ENCODE measurements around the gene RFX4.

The RFX4 gene

DNA sequence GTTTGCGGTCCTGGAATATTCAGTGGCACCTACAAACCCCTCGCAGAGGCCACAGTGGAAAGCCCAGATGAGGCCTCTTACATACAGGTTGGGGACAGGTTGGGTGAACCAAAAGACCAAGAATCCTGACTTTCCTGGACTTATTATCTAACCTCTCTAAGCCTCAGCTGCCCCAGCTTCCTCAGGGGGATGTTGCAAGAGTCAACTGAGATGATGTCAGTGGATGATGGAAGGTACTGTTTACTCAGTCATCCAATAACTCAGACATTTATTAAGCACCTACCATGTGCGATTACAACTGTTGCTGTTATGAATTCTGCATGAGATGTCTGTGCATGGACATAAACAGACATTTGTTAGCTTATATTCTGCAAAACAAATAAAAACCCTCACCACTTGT, 72.8 kb downstream of the RFX4 start:
- Mint-ChIP-seq H3K27ac (no peak overlapping the region), H3K27me3 (peaks cover 4% of the 10 kb centered on the region), H3K9me3 (no peaks in the 10 kb centered on the region), H3K36me3 (no peaks in the 10 kb centered on the region), H3K4me1 (no peaks in the 10 kb centered on the region), H3K4me3 (no peak overlapping the region)

DNA sequence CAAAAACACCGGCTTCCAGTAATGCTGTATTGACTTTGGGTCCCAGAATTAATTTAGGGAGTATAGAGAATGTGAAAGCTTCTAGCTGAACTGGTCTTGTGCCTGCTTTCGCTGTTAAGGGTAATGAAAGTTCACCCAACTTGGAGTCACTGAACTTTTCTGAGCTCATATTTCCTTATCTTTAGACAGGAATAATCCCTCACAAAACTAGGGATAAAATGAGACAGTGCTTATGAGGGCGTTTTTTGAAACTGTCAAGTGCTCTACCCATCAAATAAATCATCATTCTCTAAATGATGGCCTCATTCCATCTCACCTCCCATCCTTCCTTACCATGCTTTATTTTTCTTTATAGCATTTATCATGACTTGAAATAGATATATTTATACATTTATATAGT, 74.7 kb downstream of the RFX4 start:
- Mint-ChIP-seq H3K4me1 (no peaks in the 10 kb centered on the region), H3K27me3 (peaks cover 6% of the 10 kb centered on the region), H3K27ac (no peak overlapping the region), H3K36me3 (no peaks in the 10 kb centered on the region), H3K9me3 (peaks cover 6% of the 10 kb centered on the region), H3K4me3 (no peak overlapping the region)

- Mint-ChIP-seq H3K27me3 (peaks cover 8% of the 10 kb centered on the region), H3K36me3 (peaks cover 5% of the 10 kb centered on the region), H3K4me3 (no peak overlapping the region), H3K27ac (no peak overlapping the region), H3K4me1 (no peaks in the 10 kb centered on the region), H3K9me3 (peaks cover 18% of the 10 kb centered on the region)
Measured at GRCh38 chr12:106663385-106663784, 80.6 kb downstream of the RFX4 start.

GRCh38 chr12:106669216-106669615, 86.4 kb downstream of the RFX4 start:
- peaks cover 4% of the 10 kb centered on the region for H3K36me3 Mint-ChIP-seq
- H3K27ac Mint-ChIP-seq = no peak overlapping the region
- no peaks in the 10 kb centered on the region for H3K4me1 Mint-ChIP-seq
- H3K27me3 Mint-ChIP-seq = peaks cover 20% of the 10 kb centered on the region
- no peak overlapping the region for H3K4me3 Mint-ChIP-seq
- H3K9me3 Mint-ChIP-seq = peaks cover 6% of the 10 kb centered on the region

- no peaks in the 10 kb centered on the region for H3K4me1 Mint-ChIP-seq
- no peak overlapping the region for H3K4me3 Mint-ChIP-seq
- H3K36me3 Mint-ChIP-seq = no peaks in the 10 kb centered on the region
- H3K9me3 Mint-ChIP-seq = no peaks in the 10 kb centered on the region
- no peak overlapping the region for H3K27ac Mint-ChIP-seq
- H3K27me3 Mint-ChIP-seq = peaks cover 22% of the 10 kb centered on the region
Measured at GRCh38 chr12:106670131-106670530, 87.3 kb downstream of the RFX4 start.

- Mint-ChIP-seq H3K27ac (no peak overlapping the region), H3K4me3 (no peak overlapping the region), H3K36me3 (no peaks in the 10 kb centered on the region), H3K9me3 (no peaks in the 10 kb centered on the region), H3K27me3 (peaks cover 22% of the 10 kb centered on the region), H3K4me1 (no peaks in the 10 kb centered on the region)
Measured at GRCh38 chr12:106671840-106672239, 89.0 kb downstream of the RFX4 start.

DNA sequence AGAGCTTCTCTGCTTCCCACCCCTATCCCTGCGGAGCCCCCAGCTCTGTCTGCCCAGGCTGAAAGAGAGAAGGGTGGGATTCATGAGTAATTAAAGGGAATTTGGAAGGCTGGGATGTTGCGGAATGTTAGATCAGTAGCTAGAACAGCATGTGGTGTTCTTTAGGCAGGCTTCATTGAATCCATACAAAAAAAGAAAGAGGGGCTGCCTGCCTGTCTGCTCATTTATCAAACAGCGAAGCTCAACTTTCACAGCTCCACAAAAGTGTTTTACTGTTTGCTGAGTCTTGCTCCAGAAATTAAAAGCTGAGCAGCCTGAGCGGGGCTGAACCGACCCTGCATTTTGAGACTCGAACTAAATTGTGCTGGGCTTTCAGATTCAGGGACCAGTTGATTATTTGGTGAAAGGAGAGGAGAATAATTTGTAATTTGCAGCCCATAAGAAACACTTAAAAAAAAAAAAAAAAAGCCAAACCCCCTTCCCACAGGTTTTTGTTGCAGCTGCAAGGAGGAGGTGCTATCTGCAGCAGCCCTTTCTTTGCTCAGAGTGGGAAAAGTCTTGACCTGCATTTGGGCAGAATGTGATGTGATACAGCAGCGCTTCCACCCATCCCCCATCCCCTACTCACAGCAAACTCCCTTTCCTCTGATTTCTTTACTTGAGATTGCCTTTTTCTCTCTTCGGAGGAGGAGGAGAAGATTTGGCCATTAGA, 89.7 kb downstream of the RFX4 start:
- no peak overlapping the region for H3K27ac Mint-ChIP-seq
- no peaks in the 10 kb centered on the region for H3K36me3 Mint-ChIP-seq
- H3K9me3 Mint-ChIP-seq = no peaks in the 10 kb centered on the region
- no peak overlapping the region for H3K4me3 Mint-ChIP-seq
- peaks cover 22% of the 10 kb centered on the region for H3K27me3 Mint-ChIP-seq
- no peaks in the 10 kb centered on the region for H3K4me1 Mint-ChIP-seq

DNA sequence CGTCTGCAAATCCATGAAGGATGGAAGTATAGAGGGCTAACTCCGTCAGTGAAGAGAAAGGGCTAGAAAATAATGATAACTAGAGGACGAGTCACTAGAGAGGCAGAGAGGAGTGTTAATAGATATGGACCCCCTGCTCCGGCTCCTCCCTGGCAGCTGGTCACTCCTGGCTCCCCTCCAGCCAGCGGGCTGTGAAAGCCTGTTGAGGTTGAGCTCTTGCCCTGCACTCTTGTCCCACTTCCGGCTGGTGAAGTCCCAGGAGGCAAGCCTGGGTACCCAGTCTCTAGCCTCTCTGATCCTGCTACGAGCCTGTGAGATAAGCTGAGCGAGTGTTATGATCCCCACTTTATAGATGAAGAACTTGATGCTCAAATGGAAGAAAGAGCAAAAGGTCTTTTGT, 90.3 kb downstream of the RFX4 start:
- peaks cover 19% of the 10 kb centered on the region for H3K27me3 Mint-ChIP-seq
- no peak overlapping the region for H3K4me3 Mint-ChIP-seq
- H3K4me1 Mint-ChIP-seq = no peaks in the 10 kb centered on the region
- H3K36me3 Mint-ChIP-seq = no peaks in the 10 kb centered on the region
- no peaks in the 10 kb centered on the region for H3K9me3 Mint-ChIP-seq
- no peak overlapping the region for H3K27ac Mint-ChIP-seq

DNA sequence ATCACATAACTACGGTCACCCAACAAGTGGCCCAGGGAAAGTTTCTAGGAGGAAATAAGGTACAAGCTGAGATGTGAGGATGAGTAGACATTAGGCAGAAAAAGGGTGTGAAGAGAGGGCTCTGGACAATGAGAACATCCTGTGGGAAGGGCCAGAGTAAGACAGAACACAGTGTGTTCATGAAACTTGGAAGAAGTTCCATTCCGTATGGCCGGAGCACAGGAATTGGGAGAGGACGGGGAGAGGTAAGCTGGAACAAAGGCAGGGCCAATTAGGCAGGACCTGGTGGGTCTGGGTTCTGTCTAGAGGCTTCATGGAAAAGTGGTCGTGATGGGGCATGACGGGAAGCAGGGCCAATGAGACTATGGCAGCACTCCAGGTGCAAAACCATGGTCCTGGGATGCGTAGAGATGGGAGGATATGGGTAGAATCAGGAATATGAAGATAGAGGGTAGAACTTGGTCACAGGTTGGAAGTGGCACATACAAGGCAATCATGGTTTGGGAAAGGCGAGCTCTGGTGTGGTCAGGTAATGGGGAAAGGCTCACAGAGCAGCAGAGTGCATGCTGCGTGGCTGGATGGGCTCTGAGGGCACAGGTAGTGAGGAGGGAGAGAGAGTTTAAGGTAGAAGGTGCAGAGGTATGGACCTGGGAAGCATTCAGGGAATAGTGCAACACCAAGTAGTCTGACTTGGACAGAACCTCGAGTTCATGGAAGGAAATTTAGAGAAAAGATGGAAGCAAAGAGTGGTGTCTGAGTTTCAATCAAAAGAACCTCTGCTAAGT, 93.0 kb downstream of the RFX4 start:
- no peaks in the 10 kb centered on the region for H3K9me3 Mint-ChIP-seq
- H3K36me3 Mint-ChIP-seq = no peaks in the 10 kb centered on the region
- no peak overlapping the region for H3K27ac Mint-ChIP-seq
- no peaks in the 10 kb centered on the region for H3K4me1 Mint-ChIP-seq
- H3K27me3 Mint-ChIP-seq = peaks cover 13% of the 10 kb centered on the region
- H3K4me3 Mint-ChIP-seq = no peak overlapping the region

GRCh38 chr12:106679574-106679973, 96.8 kb downstream of the RFX4 start:
- no peak overlapping the region for H3K4me3 Mint-ChIP-seq
- no peaks in the 10 kb centered on the region for H3K36me3 Mint-ChIP-seq
- H3K27me3 Mint-ChIP-seq = peaks cover 3% of the 10 kb centered on the region
- no peak overlapping the region for H3K27ac Mint-ChIP-seq
- no peaks in the 10 kb centered on the region for H3K9me3 Mint-ChIP-seq
- no peaks in the 10 kb centered on the region for H3K4me1 Mint-ChIP-seq

GRCh38 chr12:106680280-106680679, 97.5 kb downstream of the RFX4 start:
- Mint-ChIP-seq H3K36me3 (no peaks in the 10 kb centered on the region), H3K4me1 (no peaks in the 10 kb centered on the region), H3K27ac (no peak overlapping the region), H3K27me3 (no peaks in the 10 kb centered on the region), H3K9me3 (no peaks in the 10 kb centered on the region), H3K4me3 (no peak overlapping the region)

GRCh38 chr12:106681210-106681609, 98.4 kb downstream of the RFX4 start:
- H3K9me3 Mint-ChIP-seq = no peaks in the 10 kb centered on the region
- H3K27ac Mint-ChIP-seq = no peak overlapping the region
- H3K27me3 Mint-ChIP-seq = no peaks in the 10 kb centered on the region
- H3K4me1 Mint-ChIP-seq = no peaks in the 10 kb centered on the region
- H3K4me3 Mint-ChIP-seq = no peak overlapping the region
- no peaks in the 10 kb centered on the region for H3K36me3 Mint-ChIP-seq

DNA sequence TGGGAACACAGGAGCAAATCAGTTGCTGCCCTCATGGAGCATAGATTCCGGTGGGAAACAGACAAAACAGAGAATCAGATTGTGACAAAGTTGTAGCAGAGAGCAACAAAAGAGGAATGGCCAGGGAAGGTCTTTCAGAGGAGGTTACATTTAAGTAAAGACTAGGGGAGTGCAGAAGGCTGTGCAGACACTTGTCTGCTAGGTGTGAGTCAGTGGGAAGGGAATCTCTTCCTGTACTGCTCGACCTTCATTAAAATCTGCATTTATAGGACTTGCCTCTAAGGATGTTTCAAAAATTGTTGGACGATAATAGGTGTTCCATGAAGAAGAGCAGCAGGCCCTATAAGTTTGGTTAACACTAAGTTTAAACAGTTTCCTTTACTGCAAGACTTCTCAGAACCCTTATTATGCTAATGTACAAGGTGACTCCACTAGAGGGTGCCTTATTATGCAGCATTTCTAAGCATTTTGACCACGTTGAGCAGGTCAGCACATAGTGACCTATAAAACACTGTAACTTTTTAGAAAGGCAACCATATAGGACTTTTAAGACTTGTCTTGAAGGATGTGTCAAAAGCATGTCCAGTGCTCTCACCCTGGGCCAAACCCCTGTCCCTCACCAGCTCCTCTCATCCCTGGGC, 99.9 kb downstream of the RFX4 start:
- Mint-ChIP-seq H3K27ac (no peak overlapping the region), H3K4me1 (no peaks in the 10 kb centered on the region), H3K9me3 (no peaks in the 10 kb centered on the region), H3K27me3 (no peaks in the 10 kb centered on the region), H3K36me3 (no peaks in the 10 kb centered on the region), H3K4me3 (no peak overlapping the region)

- no peaks in the 10 kb centered on the region for H3K36me3 Mint-ChIP-seq
- no peaks in the 10 kb centered on the region for H3K27me3 Mint-ChIP-seq
- H3K4me1 Mint-ChIP-seq = no peaks in the 10 kb centered on the region
- H3K4me3 Mint-ChIP-seq = no peak overlapping the region
- H3K27ac Mint-ChIP-seq = no peak overlapping the region
- no peaks in the 10 kb centered on the region for H3K9me3 Mint-ChIP-seq
Measured at GRCh38 chr12:106684497-106684896, 101.7 kb downstream of the RFX4 start.

GRCh38 chr12:106685381-106685780, 102.6 kb downstream of the RFX4 start:
- Mint-ChIP-seq H3K9me3 (no peaks in the 10 kb centered on the region), H3K4me1 (no peaks in the 10 kb centered on the region), H3K4me3 (no peak overlapping the region), H3K27ac (peak overlapping the region; percentile 35), H3K36me3 (no peaks in the 10 kb centered on the region), H3K27me3 (no peaks in the 10 kb centered on the region)

DNA sequence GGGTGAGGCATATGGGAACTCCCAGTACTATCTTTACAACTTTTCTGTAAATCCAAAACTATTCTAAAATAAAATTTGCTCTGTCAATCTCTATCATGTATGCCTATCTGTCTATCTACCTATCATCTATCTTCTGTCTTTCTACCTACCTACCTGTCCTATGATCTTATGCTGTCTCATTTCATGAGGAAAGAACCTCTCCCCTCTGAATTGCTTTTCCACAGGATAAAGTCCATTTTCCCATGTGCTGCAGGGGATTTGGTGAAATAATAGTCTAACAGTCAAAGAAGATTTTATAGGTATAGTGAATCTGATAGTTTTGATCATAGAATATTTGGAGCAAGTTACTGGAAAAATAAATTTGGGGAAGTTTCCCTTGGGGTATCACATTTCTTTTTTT, 104.9 kb downstream of the RFX4 start:
- Mint-ChIP-seq H3K27ac (no peak overlapping the region), H3K27me3 (no peaks in the 10 kb centered on the region), H3K4me1 (no peaks in the 10 kb centered on the region), H3K4me3 (no peak overlapping the region), H3K9me3 (no peaks in the 10 kb centered on the region), H3K36me3 (no peaks in the 10 kb centered on the region)

All from activated naive CD4-positive, alpha-beta T cell treated with anti-CD3 and anti-CD28 coated beads, Interleukin-2, amount 50 U/mL, for 24 hours (primary cell).